AG04450 (cell line): ENCODE measurements around the gene FAM237B. TPM values are rescaled to one million over a fixed set of nuclear protein-coding genes. Genes with fewer than 3 reads are reported as not detected.

ENCODE experiments used
- CTCF ChIA-PET: fragments of 300-600, 350-600 bp; formaldehyde crosslinking; extraction: SDS; loops from one replicate; lab custom pipeline; 2022; ENCODE audit warnings: antibody characterized with exemption, inconsistent platforms; lab: Charles Lee
- POLR2A ChIA-PET: fragments of 350-600 bp; formaldehyde crosslinking; extraction: SDS; loops from one replicate; lab custom pipeline; 2021; ENCODE audit warnings: antibody characterized with exemption, inconsistent platforms; lab: Yijun Ruan, JAX
- DNase-seq: peaks from one replicate; pipeline ENCODE4 v3.0.0-alpha.2; 2011; ENCODE audit warnings: low read depth, low spot score
- H3K27ac ChIP-seq: one replicate; pipeline ENCODE4 v1.5.1; 2012; ENCODE audit warnings: low read depth, low read length, control low read depth
- H3K27me3 ChIP-seq: one replicate; pipeline ENCODE4 v1.6.0; 2012; ENCODE audit warnings: low read length; ENCODE audit not compliant: control insufficient read depth, insufficient read depth
- H3K4me3 ChIP-seq: 2 replicates; pipeline ENCODE4 v1.5.1; 2011; ENCODE audit warnings: mild to moderate bottlenecking, low read depth, low read length, control low read depth
- H3K9me3 ChIP-seq: 2 replicates; pipeline ENCODE4 v1.5.1; 2012; ENCODE audit warnings: low read length; ENCODE audit not compliant: control insufficient read depth, insufficient read depth
- polyA plus RNA-seq: library from polyadenylated mRNA; depleted of rRNA; stranded (reverse); fragments of >200 nt; gene quantifications from 2 replicates; pipeline ENCODE4 v1.2.3, GENCODE V29; 2011; rRNA removed
- TF ChIP-seq, protein P1 (sequence below): IDR thresholded peaks from 2 replicates; pipeline ENCODE4 v1.5.1; 2011; ENCODE audit warnings: low read depth, low read length, control low read depth, inconsistent platforms

The FAM237B gene
- polyA plus RNA-seq, 1 experiment: not detected

DNA sequence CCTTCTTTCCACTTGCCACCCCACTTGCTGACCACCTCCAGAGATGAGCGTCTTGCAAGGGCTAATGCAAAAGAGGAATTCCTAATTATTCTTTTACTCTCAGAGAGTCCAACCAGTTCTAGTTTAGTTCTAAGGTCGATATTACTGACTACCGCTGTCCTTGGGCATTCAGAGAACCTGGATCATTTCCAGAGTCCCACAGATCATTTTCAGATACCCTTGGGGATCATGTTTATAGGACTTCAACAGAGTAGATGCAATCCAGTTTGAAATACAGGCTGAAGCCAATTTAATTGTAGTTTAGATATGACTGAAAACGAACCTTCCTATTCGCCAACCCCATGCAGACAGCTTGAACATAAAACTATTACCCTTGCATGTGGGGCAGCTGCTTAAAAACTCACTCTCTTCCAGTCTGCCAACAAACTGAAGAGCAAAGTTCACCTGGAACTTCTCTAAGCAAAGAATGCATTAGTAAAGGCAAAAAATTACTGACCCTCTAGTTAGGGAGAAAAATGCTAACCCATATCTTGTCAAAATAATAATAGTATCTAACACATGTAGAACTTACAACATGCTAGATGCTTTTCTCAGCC is 53.7 kb downstream of the FAM237B start:
- TF ChIP-seq, protein P1, sequence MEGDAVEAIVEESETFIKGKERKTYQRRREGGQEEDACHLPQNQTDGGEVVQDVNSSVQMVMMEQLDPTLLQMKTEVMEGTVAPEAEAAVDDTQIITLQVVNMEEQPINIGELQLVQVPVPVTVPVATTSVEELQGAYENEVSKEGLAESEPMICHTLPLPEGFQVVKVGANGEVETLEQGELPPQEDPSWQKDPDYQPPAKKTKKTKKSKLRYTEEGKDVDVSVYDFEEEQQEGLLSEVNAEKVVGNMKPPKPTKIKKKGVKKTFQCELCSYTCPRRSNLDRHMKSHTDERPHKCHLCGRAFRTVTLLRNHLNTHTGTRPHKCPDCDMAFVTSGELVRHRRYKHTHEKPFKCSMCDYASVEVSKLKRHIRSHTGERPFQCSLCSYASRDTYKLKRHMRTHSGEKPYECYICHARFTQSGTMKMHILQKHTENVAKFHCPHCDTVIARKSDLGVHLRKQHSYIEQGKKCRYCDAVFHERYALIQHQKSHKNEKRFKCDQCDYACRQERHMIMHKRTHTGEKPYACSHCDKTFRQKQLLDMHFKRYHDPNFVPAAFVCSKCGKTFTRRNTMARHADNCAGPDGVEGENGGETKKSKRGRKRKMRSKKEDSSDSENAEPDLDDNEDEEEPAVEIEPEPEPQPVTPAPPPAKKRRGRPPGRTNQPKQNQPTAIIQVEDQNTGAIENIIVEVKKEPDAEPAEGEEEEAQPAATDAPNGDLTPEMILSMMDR: no peak
- POLR2A ChIA-PET: no interaction called here
- Histone ChIP-seq H3K4me3 (no peak overlapping the region), H3K27me3 (no peaks in the 10 kb centered on the region), H3K27ac (no peak overlapping the region), H3K9me3 (no peaks in the 10 kb centered on the region)
- DNase-seq: no peak
- CTCF ChIA-PET: interaction anchor here (0.7 to 3.1 kb wide), 6 partner anchors 17 to 161 kb away, joined by 3 to 13 read pairs (median 4); partner anchors contain the start of genes STEAP1 and STEAP2

DNA sequence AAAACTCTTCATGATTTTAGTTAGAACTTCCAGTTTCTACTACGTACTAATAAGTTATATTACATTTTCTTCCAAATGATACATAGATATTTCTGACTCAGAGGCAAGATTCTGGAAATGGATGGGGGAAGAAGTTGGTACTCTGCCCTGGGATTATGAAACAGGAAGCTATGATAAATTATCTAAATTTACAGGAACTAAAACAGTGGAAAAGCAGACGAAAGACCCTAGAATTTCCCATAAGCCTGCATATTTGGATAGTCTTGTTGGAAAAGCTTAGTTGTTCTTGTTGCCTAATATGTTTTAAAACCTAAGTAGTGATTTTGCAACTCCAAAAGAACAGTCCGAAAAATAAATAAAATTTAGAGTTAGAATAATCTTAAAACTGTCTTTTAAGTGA is 54.3 kb downstream of the FAM237B start:
- DNase-seq: no peak
- Histone ChIP-seq H3K9me3 (no peaks in the 10 kb centered on the region), H3K27ac (no peak overlapping the region), H3K27me3 (no peaks in the 10 kb centered on the region), H3K4me3 (no peak overlapping the region)
- TF ChIP-seq, protein P1: no peak
- CTCF ChIA-PET: interaction anchor here (1.0 to 3.1 kb wide), 5 partner anchors 37 to 161 kb away, joined by 3 to 13 read pairs (median 4); partner anchors contain the start of genes STEAP1 and STEAP2
- POLR2A ChIA-PET: no interaction called here

Other genes with a start within 250 kb of the FAM237B start
- gene STEAP1, start 166.8 kb downstream of the FAM237B start, polyA plus RNA-seq: 6.8 and 10.1 TPM in 2 replicates
- 5.4 and 6.4 TPM in 2 replicates for gene STEAP2, start 109.6 kb downstream of the FAM237B start, polyA plus RNA-seq
- 2.0 and 2.4 TPM in 2 replicates for gene CFAP69, start 76.1 kb downstream of the FAM237B start, polyA plus RNA-seq
- 15.8 and 30.0 TPM in 2 replicates for gene GTPBP10, start 25.4 kb upstream of the FAM237B start, polyA plus RNA-seq
- 41.4 and 41.6 TPM in 2 replicates for gene CLDN12, start 82.2 kb upstream of the FAM237B start, polyA plus RNA-seq
- not detected in 2 replicates for gene PTTG1IP2, start 148.3 kb upstream of the FAM237B start, polyA plus RNA-seq